ENCODE measurements around the gene UBQLN3. TPM values are rescaled to one million over a fixed set of nuclear protein-coding genes. Genes with fewer than 3 reads are reported as not detected.

Gene UBQLN3
- total RNA-seq, 1 donor = under 0.01 TPM

DNA sequence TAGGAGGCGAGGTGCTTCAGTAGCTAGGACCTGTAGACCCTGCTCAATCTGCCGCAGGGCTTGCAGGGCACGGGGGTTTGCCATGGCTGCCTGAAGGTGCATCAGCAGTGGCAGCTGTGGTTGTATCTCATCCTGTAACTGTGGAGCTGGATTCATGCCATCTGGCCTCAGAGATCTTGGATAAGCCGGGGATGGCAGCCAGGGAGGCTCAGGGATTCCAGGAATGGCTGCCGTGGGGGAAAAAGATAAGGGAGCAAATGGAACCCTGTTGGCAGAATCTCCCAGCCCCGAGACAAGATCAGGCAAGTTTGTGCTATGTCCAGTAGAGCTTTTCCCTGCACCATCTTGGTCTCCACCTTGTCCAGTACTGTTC, 1.8 kb downstream of the UBQLN3 start:
- DNase-seq (ENCODE audit: insufficient read length, low spot score, missing footprints) = no peak
- no peak overlapping the region for H2AFZ ChIP-seq (ENCODE audit: low read length)

DNA sequence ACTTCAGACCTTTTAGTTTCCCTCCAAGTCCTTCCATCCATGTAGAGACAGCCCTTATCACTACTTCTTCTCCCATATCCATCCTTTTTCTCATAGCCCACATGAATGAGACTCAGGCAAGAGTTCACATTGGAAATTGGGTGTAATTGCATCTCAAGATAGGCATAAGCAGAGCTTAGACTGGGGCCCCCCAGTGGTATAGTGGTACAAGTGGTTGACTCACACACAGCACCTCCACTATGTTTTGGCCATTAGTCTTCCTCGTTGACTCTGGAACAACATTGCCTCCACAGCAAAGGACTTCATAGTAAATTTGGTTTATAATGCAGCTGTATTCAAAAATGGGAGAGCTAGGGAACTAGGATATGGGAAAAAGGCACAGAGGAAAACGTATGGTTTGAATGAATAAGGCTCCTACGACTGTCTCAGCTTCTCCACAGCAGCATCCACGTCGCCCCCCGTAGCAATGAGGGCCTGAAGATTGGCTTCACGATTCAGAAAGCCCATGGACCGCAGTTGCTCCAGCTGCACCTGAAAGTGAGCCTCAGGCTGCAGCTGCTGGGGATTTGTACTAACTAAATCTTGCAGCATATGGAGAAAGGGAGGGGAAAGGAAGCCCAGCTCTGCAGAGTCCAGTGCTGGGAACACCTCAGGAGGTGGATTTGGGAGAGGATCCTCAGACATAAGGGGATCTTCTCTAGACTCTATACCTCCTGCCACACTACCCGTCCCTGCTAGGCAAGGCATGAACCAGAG, 2.4 kb downstream of the UBQLN3 start:
- no peaks in the 10 kb centered on the region for H3K27me3 ChIP-seq (ENCODE audit: insufficient read depth, low read length)
- H3K27ac ChIP-seq (ENCODE audit: low read depth, low read length) = no peak overlapping the region
- H3K36me3 ChIP-seq (ENCODE audit: insufficient read depth, low read length) = no peaks in the 10 kb centered on the region
- no peaks in the 10 kb centered on the region for H3K9me3 ChIP-seq (ENCODE audit: low read depth, low read length)
- H2AFZ ChIP-seq (ENCODE audit: low read length) = no peak overlapping the region
- no peak for DNase-seq (ENCODE audit: insufficient read length, low spot score, missing footprints)
- H4K20me1 ChIP-seq (ENCODE audit: insufficient read depth, low read length) = no peaks in the 10 kb centered on the region
- no peaks in the 10 kb centered on the region for H3K79me2 ChIP-seq (ENCODE audit: insufficient read depth, low read length)
- no peaks in the 10 kb centered on the region for H3K4me1 ChIP-seq (ENCODE audit: insufficient read depth, low read length)
- H3K4me2 ChIP-seq (ENCODE audit: insufficient read depth, low read length) = no peak overlapping the region
- H3K4me3 ChIP-seq (ENCODE audit: insufficient read depth, low read length) = no peak overlapping the region
- TF ChIP-seq, protein P1, sequence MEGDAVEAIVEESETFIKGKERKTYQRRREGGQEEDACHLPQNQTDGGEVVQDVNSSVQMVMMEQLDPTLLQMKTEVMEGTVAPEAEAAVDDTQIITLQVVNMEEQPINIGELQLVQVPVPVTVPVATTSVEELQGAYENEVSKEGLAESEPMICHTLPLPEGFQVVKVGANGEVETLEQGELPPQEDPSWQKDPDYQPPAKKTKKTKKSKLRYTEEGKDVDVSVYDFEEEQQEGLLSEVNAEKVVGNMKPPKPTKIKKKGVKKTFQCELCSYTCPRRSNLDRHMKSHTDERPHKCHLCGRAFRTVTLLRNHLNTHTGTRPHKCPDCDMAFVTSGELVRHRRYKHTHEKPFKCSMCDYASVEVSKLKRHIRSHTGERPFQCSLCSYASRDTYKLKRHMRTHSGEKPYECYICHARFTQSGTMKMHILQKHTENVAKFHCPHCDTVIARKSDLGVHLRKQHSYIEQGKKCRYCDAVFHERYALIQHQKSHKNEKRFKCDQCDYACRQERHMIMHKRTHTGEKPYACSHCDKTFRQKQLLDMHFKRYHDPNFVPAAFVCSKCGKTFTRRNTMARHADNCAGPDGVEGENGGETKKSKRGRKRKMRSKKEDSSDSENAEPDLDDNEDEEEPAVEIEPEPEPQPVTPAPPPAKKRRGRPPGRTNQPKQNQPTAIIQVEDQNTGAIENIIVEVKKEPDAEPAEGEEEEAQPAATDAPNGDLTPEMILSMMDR (IDR thresholded peaks at IDR 0.05; ENCODE audit: extremely low read depth, low read depth, low read length) = no peak

More for the DNA sequence above, 1.8 kb downstream of the UBQLN3 start:
- Histone ChIP-seq H3K4me3 (ENCODE audit: insufficient read depth, low read length) (no peak overlapping the region), H3K4me1 (ENCODE audit: insufficient read depth, low read length) (no peaks in the 10 kb centered on the region), H3K27me3 (ENCODE audit: insufficient read depth, low read length) (no peaks in the 10 kb centered on the region), H4K20me1 (ENCODE audit: insufficient read depth, low read length) (no peaks in the 10 kb centered on the region), H3K36me3 (ENCODE audit: insufficient read depth, low read length) (no peaks in the 10 kb centered on the region), H3K4me2 (ENCODE audit: insufficient read depth, low read length) (no peak overlapping the region), H3K79me2 (ENCODE audit: insufficient read depth, low read length) (no peaks in the 10 kb centered on the region), H3K9me3 (ENCODE audit: low read depth, low read length) (no peaks in the 10 kb centered on the region), H3K27ac (ENCODE audit: low read depth, low read length) (no peak overlapping the region)
- TF ChIP-seq, protein P1 (IDR thresholded peaks at IDR 0.05; ENCODE audit: extremely low read depth, low read depth, low read length) = no peak

DNA sequence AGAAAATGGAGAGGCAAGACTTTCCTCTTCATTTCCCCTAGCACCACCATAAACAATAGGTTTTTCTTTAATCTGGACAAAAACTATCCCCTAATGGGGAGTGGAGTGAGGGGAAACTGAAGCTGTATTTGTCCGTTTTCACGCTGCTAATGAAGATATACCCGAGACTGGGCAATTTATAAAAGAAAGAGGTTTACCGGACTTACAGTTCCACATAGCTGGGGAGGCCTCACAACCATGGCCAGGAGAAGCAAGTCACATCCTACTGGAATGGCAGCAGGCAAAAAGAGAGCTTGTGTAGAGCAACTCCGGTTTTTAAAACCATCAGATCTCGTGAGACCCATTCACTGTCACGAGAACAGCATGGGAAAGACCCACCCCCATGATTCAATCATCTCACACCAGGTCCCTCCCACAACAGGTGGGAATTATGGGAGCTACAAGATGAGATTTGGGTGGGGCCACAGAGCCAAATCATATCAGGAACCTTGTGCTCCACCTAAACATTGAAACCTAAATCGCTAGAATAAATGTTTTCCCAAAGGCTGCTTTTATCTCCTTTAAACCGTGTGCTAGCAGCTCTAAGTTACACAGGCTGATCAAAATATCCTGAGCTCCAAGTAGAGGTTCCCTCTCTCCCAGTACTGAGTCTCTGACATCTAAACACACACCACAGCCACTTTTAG, 4.3 kb downstream of the UBQLN3 start:
- DNase-seq (ENCODE audit: insufficient read length, low spot score, missing footprints) = no peak
- TF ChIP-seq, protein P1 (IDR thresholded peaks at IDR 0.05; ENCODE audit: extremely low read depth, low read depth, low read length) = no peak
- no peak overlapping the region for H3K4me3 ChIP-seq (ENCODE audit: insufficient read depth, low read length)

DNA sequence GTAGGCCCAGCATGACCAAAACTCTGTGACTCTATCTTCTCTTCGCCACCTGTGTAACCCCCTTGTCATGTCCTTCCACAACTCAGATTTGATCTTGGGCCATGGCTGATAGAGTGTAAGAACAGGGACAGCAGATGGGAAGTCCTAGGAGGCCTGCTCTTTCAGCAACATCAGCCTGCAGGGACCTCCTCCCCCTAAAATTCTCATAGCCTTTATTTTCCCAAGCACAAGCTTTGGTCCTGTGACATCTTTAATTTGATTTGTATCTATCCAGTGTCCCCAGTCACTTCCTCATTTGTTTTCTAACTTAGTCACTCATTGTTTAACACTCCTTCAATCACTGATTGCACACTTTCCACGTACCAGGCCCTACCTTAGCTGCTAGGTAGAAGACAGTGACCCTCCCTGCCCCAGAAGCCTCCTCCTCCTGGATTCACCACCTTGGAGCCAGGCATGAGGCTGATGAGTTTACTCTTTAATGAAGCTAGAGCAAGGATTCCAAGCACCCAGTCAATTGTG, 5.3 kb downstream of the UBQLN3 start:
- no peaks in the 10 kb centered on the region for H3K4me1 ChIP-seq (ENCODE audit: insufficient read depth, low read length)
- DNase-seq (ENCODE audit: insufficient read length, low spot score, missing footprints) = no peak
- no peak overlapping the region for H3K4me3 ChIP-seq (ENCODE audit: insufficient read depth, low read length)
- no peak overlapping the region for H3K27ac ChIP-seq (ENCODE audit: low read depth, low read length)
- no peaks in the 10 kb centered on the region for H3K27me3 ChIP-seq (ENCODE audit: insufficient read depth, low read length)
- H3K36me3 ChIP-seq (ENCODE audit: insufficient read depth, low read length) = no peaks in the 10 kb centered on the region
- no peaks in the 10 kb centered on the region for H3K9me3 ChIP-seq (ENCODE audit: low read depth, low read length)
- TF ChIP-seq, protein P1 (IDR thresholded peaks at IDR 0.05; ENCODE audit: extremely low read depth, low read depth, low read length) = no peak
- H4K20me1 ChIP-seq (ENCODE audit: insufficient read depth, low read length) = no peaks in the 10 kb centered on the region
- H3K4me2 ChIP-seq (ENCODE audit: insufficient read depth, low read length) = no peak overlapping the region
- no peak overlapping the region for H2AFZ ChIP-seq (ENCODE audit: low read length)
- no peaks in the 10 kb centered on the region for H3K79me2 ChIP-seq (ENCODE audit: insufficient read depth, low read length)

More for the DNA sequence above, 4.3 kb downstream of the UBQLN3 start:
- no peaks in the 10 kb centered on the region for H3K27me3 ChIP-seq (ENCODE audit: insufficient read depth, low read length)
- H4K20me1 ChIP-seq (ENCODE audit: insufficient read depth, low read length) = no peaks in the 10 kb centered on the region
- no peaks in the 10 kb centered on the region for H3K36me3 ChIP-seq (ENCODE audit: insufficient read depth, low read length)
- no peak overlapping the region for H3K4me2 ChIP-seq (ENCODE audit: insufficient read depth, low read length)
- H3K79me2 ChIP-seq (ENCODE audit: insufficient read depth, low read length) = no peaks in the 10 kb centered on the region
- H3K9me3 ChIP-seq (ENCODE audit: low read depth, low read length) = no peaks in the 10 kb centered on the region
- H3K4me1 ChIP-seq (ENCODE audit: insufficient read depth, low read length) = no peaks in the 10 kb centered on the region
- no peak overlapping the region for H2AFZ ChIP-seq (ENCODE audit: low read length)
- no peak overlapping the region for H3K27ac ChIP-seq (ENCODE audit: low read depth, low read length)
